ENCODE results near the gene JAKMIP1.

DNA sequence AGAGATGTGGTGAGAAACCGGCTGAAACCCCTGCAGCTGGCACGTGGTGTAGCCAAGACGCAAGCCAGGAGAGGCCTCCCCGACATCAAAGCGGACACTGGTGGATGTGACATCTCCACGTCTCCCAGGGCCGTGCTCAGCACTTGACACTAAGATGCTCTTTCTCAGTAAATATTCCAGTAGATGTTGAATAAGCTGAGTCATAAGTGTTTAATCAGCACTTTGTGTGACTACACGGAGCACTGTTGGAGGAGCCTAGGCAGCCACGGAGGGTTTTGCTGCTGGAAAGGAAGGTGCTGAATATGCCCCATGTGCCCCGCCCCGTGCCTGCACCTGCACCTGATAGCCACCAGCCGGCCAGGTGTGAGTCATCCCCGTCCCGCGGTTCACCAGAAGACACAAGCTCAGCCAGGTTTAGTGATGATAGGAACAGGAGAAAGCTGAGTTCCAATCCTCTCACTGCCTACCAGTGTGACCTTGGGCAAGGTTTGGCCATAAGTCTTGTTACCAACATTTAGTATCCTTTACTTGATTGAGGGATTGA is 153.1 kb downstream of the JAKMIP1 start:
- TF ChIP-seq, protein P1, sequence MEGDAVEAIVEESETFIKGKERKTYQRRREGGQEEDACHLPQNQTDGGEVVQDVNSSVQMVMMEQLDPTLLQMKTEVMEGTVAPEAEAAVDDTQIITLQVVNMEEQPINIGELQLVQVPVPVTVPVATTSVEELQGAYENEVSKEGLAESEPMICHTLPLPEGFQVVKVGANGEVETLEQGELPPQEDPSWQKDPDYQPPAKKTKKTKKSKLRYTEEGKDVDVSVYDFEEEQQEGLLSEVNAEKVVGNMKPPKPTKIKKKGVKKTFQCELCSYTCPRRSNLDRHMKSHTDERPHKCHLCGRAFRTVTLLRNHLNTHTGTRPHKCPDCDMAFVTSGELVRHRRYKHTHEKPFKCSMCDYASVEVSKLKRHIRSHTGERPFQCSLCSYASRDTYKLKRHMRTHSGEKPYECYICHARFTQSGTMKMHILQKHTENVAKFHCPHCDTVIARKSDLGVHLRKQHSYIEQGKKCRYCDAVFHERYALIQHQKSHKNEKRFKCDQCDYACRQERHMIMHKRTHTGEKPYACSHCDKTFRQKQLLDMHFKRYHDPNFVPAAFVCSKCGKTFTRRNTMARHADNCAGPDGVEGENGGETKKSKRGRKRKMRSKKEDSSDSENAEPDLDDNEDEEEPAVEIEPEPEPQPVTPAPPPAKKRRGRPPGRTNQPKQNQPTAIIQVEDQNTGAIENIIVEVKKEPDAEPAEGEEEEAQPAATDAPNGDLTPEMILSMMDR (IDR thresholded peaks at IDR 0.05): no peak
- no peak for TF ChIP-seq POLR2A (IDR thresholded peaks at IDR 0.05)
